DND-41 (cell line): ENCODE measurements around the gene SHISA6.

ENCODE experiments used
- ATAC-seq: fragments of 200-7000 bp; cut with Tn5 transposase; 3 replicates; pipeline ENCODE4 v1.9.1; 2021; ENCODE audit warnings: low read depth; ENCODE audit not compliant: insufficient read depth
- DNase-seq: peaks from one replicate; pipeline ENCODE4 v3.0.0-alpha.2; 2020
- H2AFZ ChIP-seq: 2 replicates; pipeline ENCODE4 v1.6.0; 2012; ENCODE audit warnings: low read depth, low read length
- H3K27ac ChIP-seq: 2 replicates; pipeline ENCODE4 v1.5.1; 2012; ENCODE audit warnings: low read length, inconsistent platforms
- H3K27me3 ChIP-seq: fragments of 200-600 bp; sonication (generic); 2 replicates; pipeline ENCODE4 v1.6.0; 2012; ENCODE audit warnings: low read length, mild to moderate bottlenecking, inconsistent platforms; ENCODE audit not compliant: insufficient read depth, poor library complexity
- H3K36me3 ChIP-seq: 2 replicates; pipeline ENCODE4 v1.5.1; 2012; ENCODE audit warnings: low read length, inconsistent platforms; ENCODE audit not compliant: insufficient read depth
- H3K4me1 ChIP-seq: 2 replicates; pipeline ENCODE4 v1.5.1; 2012; ENCODE audit warnings: mild to moderate bottlenecking, low read length; ENCODE audit not compliant: insufficient read depth
- H3K4me2 ChIP-seq: 2 replicates; pipeline ENCODE4 v1.6.0; 2012; ENCODE audit warnings: mild to moderate bottlenecking, moderate library complexity, low read length, inconsistent platforms; ENCODE audit not compliant: insufficient read depth
- H3K4me3 ChIP-seq, 2 experiments: fragments of 200-600 bp in 1 of 2; shearing (Covaris generic) in 1 of 2; 2 replicates each; pipeline ENCODE4 v1.5.1; 2012 to 2016; ENCODE audit warnings: inconsistent platforms in 2 of 2, low read length in 2 of 2, mild to moderate bottlenecking in 2 of 2, low read depth in 1 of 2, moderate library complexity in 1 of 2
- H3K79me2 ChIP-seq: 2 replicates; pipeline ENCODE4 v1.6.0; 2012; ENCODE audit warnings: low read length, inconsistent platforms; ENCODE audit not compliant: insufficient read depth
- H3K9ac ChIP-seq: 2 replicates; pipeline ENCODE4 v1.6.0; 2012; ENCODE audit warnings: low read depth, mild to moderate bottlenecking, inconsistent platforms, low read length, moderate library complexity
- H3K9me3 ChIP-seq: 2 replicates; pipeline ENCODE4 v1.5.1; 2012; ENCODE audit warnings: low read length, moderate library complexity, mild to moderate bottlenecking, inconsistent platforms; ENCODE audit not compliant: insufficient read depth, severe bottlenecking
- H4K20me1 ChIP-seq: 2 replicates; pipeline ENCODE4 v1.6.0; 2012; ENCODE audit warnings: low read length; ENCODE audit not compliant: insufficient read depth
- CTCF ChIP-seq: IDR thresholded peaks from 2 replicates; pipeline ENCODE4 v1.5.1; 2012; ENCODE audit warnings: borderline replicate concordance, low read length, moderate library complexity, mild to moderate bottlenecking; ENCODE audit not compliant: poor library complexity, severe bottlenecking; ENCODE audit errors: extremely low read depth
- EZH2 ChIP-seq: IDR thresholded peaks from 3 replicates; pipeline ENCODE4 v1.6.1; 2012; ENCODE audit warnings: borderline replicate concordance, low read depth, mild to moderate bottlenecking, moderate library complexity, low read length, inconsistent platforms; ENCODE audit not compliant: severe bottlenecking

Gene SHISA6

DNA sequence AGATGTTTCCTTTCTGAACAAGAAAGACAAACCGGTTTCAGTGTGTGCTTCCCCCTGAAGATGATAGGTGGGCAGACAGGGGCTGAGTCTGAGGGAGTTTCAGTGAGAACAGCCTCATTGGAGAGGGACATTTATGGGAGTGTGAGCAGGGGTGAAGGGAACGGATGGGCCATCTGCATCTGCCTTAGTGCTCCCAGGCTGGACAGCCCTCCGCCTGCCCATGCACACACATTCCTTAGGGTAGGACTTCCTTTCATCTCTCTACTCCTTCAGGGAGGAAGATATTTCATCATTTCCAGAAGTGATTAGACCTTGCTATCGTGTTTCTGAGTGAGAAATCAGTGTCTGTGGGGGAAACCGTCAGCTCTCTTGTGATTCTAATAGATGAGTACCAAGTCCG lies 3.8 kb downstream of the SHISA6 start:
- ATAC-seq (no peak), DNase-seq (no peak)
- Histone ChIP-seq H3K4me3 (no peak overlapping the region), H3K4me1 (no peaks in the 10 kb centered on the region), H2AFZ (no peak overlapping the region), H3K36me3 (no peaks in the 10 kb centered on the region), H3K27ac (no peak overlapping the region), H3K27me3 (no peaks in the 10 kb centered on the region), H3K9ac (no peak overlapping the region), H4K20me1 (no peaks in the 10 kb centered on the region), H3K4me2 (no peak overlapping the region), H3K79me2 (no peaks in the 10 kb centered on the region), H3K9me3 (no peaks in the 10 kb centered on the region)
- no peak for TF ChIP-seq CTCF
- no peak for TF ChIP-seq EZH2

- ATAC-seq, result no peak
- no peaks in the 10 kb centered on the region for H3K27me3 ChIP-seq
- no peaks in the 10 kb centered on the region for H3K9me3 ChIP-seq
- no peaks in the 10 kb centered on the region for H3K36me3 ChIP-seq
- no peak overlapping the region for H3K4me2 ChIP-seq
- no peaks in the 10 kb centered on the region for H4K20me1 ChIP-seq
- no peak for DNase-seq
- H3K9ac ChIP-seq, result no peak overlapping the region
- no peak overlapping the region for H2AFZ ChIP-seq
- H3K79me2 ChIP-seq, result no peaks in the 10 kb centered on the region
- no peak overlapping the region for H3K27ac ChIP-seq
- TF ChIP-seq CTCF (no peak), EZH2 (no peak)
- no peak overlapping the region for H3K4me3 ChIP-seq
- H3K4me1 ChIP-seq, result no peaks in the 10 kb centered on the region
Observed at GRCh38 chr17:11245187-11245586, 4.2 kb downstream of the SHISA6 start.

- H4K20me1 ChIP-seq, result no peaks in the 10 kb centered on the region
- H3K4me1 ChIP-seq, result no peaks in the 10 kb centered on the region
- H3K79me2 ChIP-seq, result no peaks in the 10 kb centered on the region
- no peak overlapping the region for H3K9ac ChIP-seq
- no peak overlapping the region for H3K27ac ChIP-seq
- H3K36me3 ChIP-seq, result no peaks in the 10 kb centered on the region
- no peak overlapping the region for H2AFZ ChIP-seq
- DNase-seq (no peak), ATAC-seq (no peak)
- TF ChIP-seq EZH2 (no peak), CTCF (no peak)
- no peak overlapping the region for H3K4me3 ChIP-seq
- no peaks in the 10 kb centered on the region for H3K9me3 ChIP-seq
- no peak overlapping the region for H3K4me2 ChIP-seq
- no peaks in the 10 kb centered on the region for H3K27me3 ChIP-seq
Observed at GRCh38 chr17:11245791-11246190, 4.8 kb downstream of the SHISA6 start.

GRCh38 chr17:11250161-11250560 lies 9.1 kb downstream of the SHISA6 start:
- DNase-seq, result no peak
- Histone ChIP-seq H3K27me3 (no peaks in the 10 kb centered on the region), H3K9me3 (no peaks in the 10 kb centered on the region), H3K79me2 (no peaks in the 10 kb centered on the region), H3K9ac (no peak overlapping the region), H3K4me1 (no peaks in the 10 kb centered on the region), H3K36me3 (no peaks in the 10 kb centered on the region), H3K4me2 (no peak overlapping the region), H3K4me3 (no peak overlapping the region), H4K20me1 (no peaks in the 10 kb centered on the region), H3K27ac (no peak overlapping the region), H2AFZ (no peak overlapping the region)
- ATAC-seq, result no peak
- TF ChIP-seq CTCF (no peak), EZH2 (no peak)
